Keratinocyte (primary cell): ENCODE results near the gene PFDN4.
A peak's percentile ranks its signal among the peaks of the same experiment; 100 is the strongest.

Source experiments
- CTCF ChIP-seq, 3 experiments: IDR thresholded peaks in 1 of 3; conservative IDR thresholded peaks in 1 of 3; optimal IDR thresholded peaks in 1 of 3; 2 replicates in 2 of 3; 3 replicates in 1 of 3; pipeline versions ENCODE3 to v1.5.1; 2011; ENCODE audit warnings: low read length in 3 of 3, mild to moderate bottlenecking in 3 of 3, moderate library complexity in 2 of 3, control low read depth in 1 of 3, inconsistent platforms in 1 of 3; ENCODE audit not compliant: insufficient read depth in 2 of 3; ENCODE audit errors: extremely low read depth in 1 of 3
- EZH2 ChIP-seq: IDR thresholded peaks from one replicate; pipeline ENCODE4 v1.6.1; 2012; ENCODE audit warnings: inconsistent platforms, mild to moderate bottlenecking, low read length, moderate library complexity

DNA sequence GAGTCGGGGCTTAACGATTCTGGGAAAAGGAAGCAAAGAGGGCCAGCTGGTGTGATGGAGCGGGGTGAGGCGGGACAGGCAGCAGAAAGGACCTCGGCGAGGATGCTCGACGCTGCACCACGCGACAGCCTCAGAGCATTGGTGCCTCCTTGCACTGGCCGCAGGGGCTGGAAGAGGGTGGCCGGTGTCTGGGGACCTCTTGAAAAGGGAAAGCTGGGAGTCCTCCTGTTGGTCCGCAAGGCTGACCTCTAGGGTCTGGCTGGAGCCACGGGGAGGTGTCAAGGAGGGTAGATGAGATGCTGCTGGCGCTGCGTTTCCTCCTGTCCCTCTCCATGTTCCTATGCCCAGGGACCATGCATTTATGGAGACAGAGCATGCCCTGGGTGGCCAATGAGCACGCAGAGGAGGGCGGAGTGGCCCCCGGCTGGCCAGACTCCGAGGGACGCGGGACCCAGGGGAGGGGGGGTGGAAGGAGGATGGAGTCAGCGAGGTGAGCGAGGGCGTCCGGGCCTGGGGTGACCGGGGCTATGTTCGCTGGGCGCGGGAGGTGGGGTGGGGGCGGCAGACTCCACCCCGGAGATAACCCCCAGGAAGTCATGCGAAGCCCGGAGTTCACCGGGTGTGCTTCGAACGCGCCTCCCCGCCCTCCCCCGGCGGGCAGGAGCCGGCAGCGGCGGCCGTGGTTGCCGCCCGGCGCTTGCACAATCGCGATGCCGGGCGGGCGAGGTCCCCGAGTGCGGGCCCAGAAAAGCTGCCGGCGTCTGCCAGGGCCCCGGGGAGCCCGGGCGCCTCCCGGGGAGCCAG, 34.0 kb upstream of the PFDN4 start, which contains the start of gene CYP24A1:
- TF ChIP-seq CTCF (optimal IDR thresholded peaks at IDR 0.05 in 1 of 3, IDR thresholded peaks at IDR 0.05 in 1 of 3, conservative IDR thresholded peaks at IDR 0.05 in 1 of 3; ENCODE audit: extremely low read depth in 1 of 3, insufficient read depth in 2 of 3, low read length in 3 of 3) = no peak
- peak; percentile 44 for TF ChIP-seq EZH2
